ENCODE results near the gene ZNF396. TPM values are rescaled to one million over a fixed set of nuclear protein-coding genes. Genes with fewer than 3 reads are reported as not detected.

Gene ZNF396
- total and polyA plus RNA-seq, 4 donors: 0.60 to 1.2 (median 0.99) TPM

DNA sequence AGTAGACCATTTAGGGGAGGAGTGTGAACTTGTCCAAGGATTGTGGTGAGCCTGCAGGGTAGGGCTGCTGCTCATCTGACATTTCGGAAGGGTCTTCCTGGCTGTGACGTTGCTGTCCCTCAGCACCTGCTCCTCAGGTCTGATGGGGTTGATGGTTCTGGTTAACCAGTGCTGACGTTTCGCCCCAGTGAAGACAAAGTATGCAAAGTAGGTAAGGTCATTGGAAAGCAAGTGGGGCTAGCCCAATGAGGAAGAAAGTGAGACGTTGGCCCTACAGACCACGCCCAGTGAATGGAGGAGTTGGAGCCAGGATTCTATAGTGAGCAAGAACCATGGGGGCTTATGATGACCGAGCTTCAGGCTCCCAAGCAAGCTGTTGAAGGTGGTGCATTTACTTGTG, 33.4 kb upstream of the ZNF396 start:
- peaks cover 0 to 8% (median 3%) of the 10 kb centered on the region in 4 donors for H3K4me1 ChIP-seq (ENCODE audit: control insufficient read depth in 4 of 4, insufficient read depth in 4 of 4, low read length in 3 of 4)
- TF ChIP-seq SP1 (IDR thresholded peaks at IDR 0.05) (no peak), GABPA (IDR thresholded peaks at IDR 0.05 in 1 of 2, conservative IDR thresholded peaks at IDR 0.05 in 1 of 2) (no peak)
- TF ChIP-seq, protein P1, sequence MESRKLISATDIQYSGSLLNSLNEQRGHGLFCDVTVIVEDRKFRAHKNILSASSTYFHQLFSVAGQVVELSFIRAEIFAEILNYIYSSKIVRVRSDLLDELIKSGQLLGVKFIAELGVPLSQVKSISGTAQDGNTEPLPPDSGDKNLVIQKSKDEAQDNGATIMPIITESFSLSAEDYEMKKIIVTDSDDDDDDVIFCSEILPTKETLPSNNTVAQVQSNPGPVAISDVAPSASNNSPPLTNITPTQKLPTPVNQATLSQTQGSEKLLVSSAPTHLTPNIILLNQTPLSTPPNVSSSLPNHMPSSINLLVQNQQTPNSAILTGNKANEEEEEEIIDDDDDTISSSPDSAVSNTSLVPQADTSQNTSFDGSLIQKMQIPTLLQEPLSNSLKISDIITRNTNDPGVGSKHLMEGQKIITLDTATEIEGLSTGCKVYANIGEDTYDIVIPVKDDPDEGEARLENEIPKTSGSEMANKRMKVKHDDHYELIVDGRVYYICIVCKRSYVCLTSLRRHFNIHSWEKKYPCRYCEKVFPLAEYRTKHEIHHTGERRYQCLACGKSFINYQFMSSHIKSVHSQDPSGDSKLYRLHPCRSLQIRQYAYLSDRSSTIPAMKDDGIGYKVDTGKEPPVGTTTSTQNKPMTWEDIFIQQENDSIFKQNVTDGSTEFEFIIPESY (IDR thresholded peaks at IDR 0.05): no peak
- TF ChIP-seq, protein P2, sequence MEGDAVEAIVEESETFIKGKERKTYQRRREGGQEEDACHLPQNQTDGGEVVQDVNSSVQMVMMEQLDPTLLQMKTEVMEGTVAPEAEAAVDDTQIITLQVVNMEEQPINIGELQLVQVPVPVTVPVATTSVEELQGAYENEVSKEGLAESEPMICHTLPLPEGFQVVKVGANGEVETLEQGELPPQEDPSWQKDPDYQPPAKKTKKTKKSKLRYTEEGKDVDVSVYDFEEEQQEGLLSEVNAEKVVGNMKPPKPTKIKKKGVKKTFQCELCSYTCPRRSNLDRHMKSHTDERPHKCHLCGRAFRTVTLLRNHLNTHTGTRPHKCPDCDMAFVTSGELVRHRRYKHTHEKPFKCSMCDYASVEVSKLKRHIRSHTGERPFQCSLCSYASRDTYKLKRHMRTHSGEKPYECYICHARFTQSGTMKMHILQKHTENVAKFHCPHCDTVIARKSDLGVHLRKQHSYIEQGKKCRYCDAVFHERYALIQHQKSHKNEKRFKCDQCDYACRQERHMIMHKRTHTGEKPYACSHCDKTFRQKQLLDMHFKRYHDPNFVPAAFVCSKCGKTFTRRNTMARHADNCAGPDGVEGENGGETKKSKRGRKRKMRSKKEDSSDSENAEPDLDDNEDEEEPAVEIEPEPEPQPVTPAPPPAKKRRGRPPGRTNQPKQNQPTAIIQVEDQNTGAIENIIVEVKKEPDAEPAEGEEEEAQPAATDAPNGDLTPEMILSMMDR (IDR thresholded peaks at IDR 0.05; ENCODE audit: low read depth, low read length, missing input control): no peak

DNA sequence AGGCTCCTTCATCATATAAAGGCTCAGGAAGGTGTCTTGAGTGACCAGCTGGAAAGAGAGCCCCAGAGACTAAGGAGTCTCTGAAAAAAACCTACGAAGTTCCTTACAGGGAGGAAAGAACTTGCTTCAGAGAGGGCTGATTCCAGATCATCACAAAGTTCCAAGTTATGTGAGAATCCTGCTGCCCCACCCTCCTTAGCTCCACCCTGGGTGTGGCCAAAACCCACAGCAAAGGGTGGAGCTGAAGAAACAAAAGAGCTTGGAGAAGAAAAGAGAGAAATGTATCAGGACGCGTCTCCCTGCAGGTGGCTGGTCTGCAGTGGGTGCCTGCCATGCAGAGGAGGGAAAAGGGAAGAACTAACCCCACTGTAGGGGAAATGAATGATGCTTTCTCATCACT, 32.8 kb upstream of the ZNF396 start:
- H3K4me1 ChIP-seq (ENCODE audit: control insufficient read depth in 4 of 4, insufficient read depth in 4 of 4, low read length in 3 of 4): peaks cover 0 to 8% (median 3%) of the 10 kb centered on the region in 4 donors
- H3K4me3 ChIP-seq (ENCODE audit: low read depth in 1 of 3, low read length in 3 of 3): no peak overlapping the region
- no peak for DNase-seq (ENCODE audit: low spot score)
- H3K27ac ChIP-seq (ENCODE audit: low read depth in 1 of 2, low read length in 2 of 2): no peak overlapping the region
- H3K9ac ChIP-seq (ENCODE audit: low read depth in 1 of 2, low read length in 2 of 2): no peak overlapping the region
- no peak for TF ChIP-seq HNF4G (IDR thresholded peaks at IDR 0.05)
- TF ChIP-seq, protein P2 (IDR thresholded peaks at IDR 0.05; ENCODE audit: low read depth, low read length, missing input control): no peak
- TF ChIP-seq, protein P3, sequence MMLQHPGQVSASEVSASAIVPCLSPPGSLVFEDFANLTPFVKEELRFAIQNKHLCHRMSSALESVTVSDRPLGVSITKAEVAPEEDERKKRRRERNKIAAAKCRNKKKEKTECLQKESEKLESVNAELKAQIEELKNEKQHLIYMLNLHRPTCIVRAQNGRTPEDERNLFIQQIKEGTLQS (IDR thresholded peaks at IDR 0.05): no peak
- no peak for TF ChIP-seq FOXA1 (IDR thresholded peaks at IDR 0.05)
- no peak for TF ChIP-seq RXRA (IDR thresholded peaks at IDR 0.05)
- TF ChIP-seq FOXA2 (IDR thresholded peaks at IDR 0.05): no peak
- TF ChIP-seq EGR1 (IDR thresholded peaks at IDR 0.05; ENCODE audit: low read depth in 2 of 2): no peak
- no peaks in the 10 kb centered on the region for H3K9me3 ChIP-seq (ENCODE audit: control insufficient read depth in 4 of 4, low read length in 3 of 4)
- H3K27me3 ChIP-seq (ENCODE audit: control insufficient read depth in 4 of 4, insufficient read depth in 4 of 4, low read length in 3 of 4): no peaks in the 10 kb centered on the region
- WGBS: 87% methylated on average over 3 of the region's 3 CpGs
- H3K36me3 ChIP-seq (ENCODE audit: control insufficient read depth in 4 of 4, insufficient read depth in 3 of 4, low read depth in 1 of 4, low read length in 3 of 4): no peaks in the 10 kb centered on the region

More for the DNA sequence above, 33.4 kb upstream of the ZNF396 start:
- H3K27ac ChIP-seq (ENCODE audit: low read depth in 1 of 2, low read length in 2 of 2): no peak overlapping the region
- no peaks in the 10 kb centered on the region for H3K27me3 ChIP-seq (ENCODE audit: control insufficient read depth in 4 of 4, insufficient read depth in 4 of 4, low read length in 3 of 4)
- H3K4me3 ChIP-seq (ENCODE audit: low read depth in 1 of 3, low read length in 3 of 3): no peak overlapping the region
- no peak for DNase-seq (ENCODE audit: low spot score)
- no peaks in the 10 kb centered on the region for H3K9me3 ChIP-seq (ENCODE audit: control insufficient read depth in 4 of 4, low read length in 3 of 4)
- no peaks in the 10 kb centered on the region for H3K36me3 ChIP-seq (ENCODE audit: control insufficient read depth in 4 of 4, insufficient read depth in 3 of 4, low read depth in 1 of 4, low read length in 3 of 4)
- no peak overlapping the region for H3K9ac ChIP-seq (ENCODE audit: low read depth in 1 of 2, low read length in 2 of 2)
- WGBS: 90% methylated on average over 7 of the region's 7 CpGs

DNA sequence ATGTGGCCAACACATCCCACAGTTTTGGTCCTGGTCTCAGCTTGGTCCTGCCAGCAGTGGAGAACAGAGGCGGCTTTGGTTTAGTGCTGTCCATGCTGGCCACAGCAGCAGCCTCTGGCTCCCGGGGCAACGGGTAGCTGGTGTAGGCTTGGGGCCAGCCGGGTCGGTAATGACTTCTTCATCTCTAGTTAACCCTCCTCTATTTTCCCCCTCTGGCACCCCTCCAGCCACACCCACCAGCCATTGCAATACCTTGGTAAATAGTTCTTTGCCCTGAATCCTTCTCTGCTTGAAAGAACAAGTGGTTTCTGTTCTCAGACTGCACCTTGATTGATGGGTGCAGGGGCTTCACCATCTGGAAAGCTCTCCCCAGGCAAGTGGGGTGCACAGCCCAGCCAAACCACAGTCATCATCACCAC, 31.7 kb upstream of the ZNF396 start:
- H3K36me3 ChIP-seq (ENCODE audit: control insufficient read depth in 4 of 4, insufficient read depth in 3 of 4, low read depth in 1 of 4, low read length in 3 of 4): no peaks in the 10 kb centered on the region
- no peak overlapping the region for H3K9ac ChIP-seq (ENCODE audit: low read depth in 1 of 2, low read length in 2 of 2)
- H3K4me1 ChIP-seq (ENCODE audit: control insufficient read depth in 4 of 4, insufficient read depth in 4 of 4, low read length in 3 of 4): peaks cover 0 to 8% (median 3%) of the 10 kb centered on the region in 4 donors
- DNase-seq (ENCODE audit: low spot score): peak; percentile 50
- H3K27me3 ChIP-seq (ENCODE audit: control insufficient read depth in 4 of 4, insufficient read depth in 4 of 4, low read length in 3 of 4): no peaks in the 10 kb centered on the region
- H3K27ac ChIP-seq (ENCODE audit: low read depth in 1 of 2, low read length in 2 of 2): no peak overlapping the region
- 54% methylated on average over 5 of the region's 5 CpGs for WGBS
- no peak overlapping the region for H3K4me3 ChIP-seq (ENCODE audit: low read depth in 1 of 3, low read length in 3 of 3)
- H3K9me3 ChIP-seq (ENCODE audit: control insufficient read depth in 4 of 4, low read length in 3 of 4): no peaks in the 10 kb centered on the region
- TF ChIP-seq, protein P2 (IDR thresholded peaks at IDR 0.05; ENCODE audit: low read depth, low read length, missing input control): no peak
- TF ChIP-seq, protein P4, sequence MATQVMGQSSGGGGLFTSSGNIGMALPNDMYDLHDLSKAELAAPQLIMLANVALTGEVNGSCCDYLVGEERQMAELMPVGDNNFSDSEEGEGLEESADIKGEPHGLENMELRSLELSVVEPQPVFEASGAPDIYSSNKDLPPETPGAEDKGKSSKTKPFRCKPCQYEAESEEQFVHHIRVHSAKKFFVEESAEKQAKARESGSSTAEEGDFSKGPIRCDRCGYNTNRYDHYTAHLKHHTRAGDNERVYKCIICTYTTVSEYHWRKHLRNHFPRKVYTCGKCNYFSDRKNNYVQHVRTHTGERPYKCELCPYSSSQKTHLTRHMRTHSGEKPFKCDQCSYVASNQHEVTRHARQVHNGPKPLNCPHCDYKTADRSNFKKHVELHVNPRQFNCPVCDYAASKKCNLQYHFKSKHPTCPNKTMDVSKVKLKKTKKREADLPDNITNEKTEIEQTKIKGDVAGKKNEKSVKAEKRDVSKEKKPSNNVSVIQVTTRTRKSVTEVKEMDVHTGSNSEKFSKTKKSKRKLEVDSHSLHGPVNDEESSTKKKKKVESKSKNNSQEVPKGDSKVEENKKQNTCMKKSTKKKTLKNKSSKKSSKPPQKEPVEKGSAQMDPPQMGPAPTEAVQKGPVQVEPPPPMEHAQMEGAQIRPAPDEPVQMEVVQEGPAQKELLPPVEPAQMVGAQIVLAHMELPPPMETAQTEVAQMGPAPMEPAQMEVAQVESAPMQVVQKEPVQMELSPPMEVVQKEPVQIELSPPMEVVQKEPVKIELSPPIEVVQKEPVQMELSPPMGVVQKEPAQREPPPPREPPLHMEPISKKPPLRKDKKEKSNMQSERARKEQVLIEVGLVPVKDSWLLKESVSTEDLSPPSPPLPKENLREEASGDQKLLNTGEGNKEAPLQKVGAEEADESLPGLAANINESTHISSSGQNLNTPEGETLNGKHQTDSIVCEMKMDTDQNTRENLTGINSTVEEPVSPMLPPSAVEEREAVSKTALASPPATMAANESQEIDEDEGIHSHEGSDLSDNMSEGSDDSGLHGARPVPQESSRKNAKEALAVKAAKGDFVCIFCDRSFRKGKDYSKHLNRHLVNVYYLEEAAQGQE (IDR thresholded peaks at IDR 0.05): no peak
- TF ChIP-seq GABPA (IDR thresholded peaks at IDR 0.05 in 1 of 2, conservative IDR thresholded peaks at IDR 0.05 in 1 of 2) (no peak), HNF4G (IDR thresholded peaks at IDR 0.05) (no peak), NR2F2 (IDR thresholded peaks at IDR 0.05) (no peak), JUND (IDR thresholded peaks at IDR 0.05) (no peak), HNF4A (conservative IDR thresholded peaks at IDR 0.05) (no peak), FOXA1 (IDR thresholded peaks at IDR 0.05) (no peak)
- TF ChIP-seq, protein P3 (IDR thresholded peaks at IDR 0.05): no peak
